Measurements from ENCODE around the gene KCNQ1OT1.

The KCNQ1OT1 gene

DNA sequence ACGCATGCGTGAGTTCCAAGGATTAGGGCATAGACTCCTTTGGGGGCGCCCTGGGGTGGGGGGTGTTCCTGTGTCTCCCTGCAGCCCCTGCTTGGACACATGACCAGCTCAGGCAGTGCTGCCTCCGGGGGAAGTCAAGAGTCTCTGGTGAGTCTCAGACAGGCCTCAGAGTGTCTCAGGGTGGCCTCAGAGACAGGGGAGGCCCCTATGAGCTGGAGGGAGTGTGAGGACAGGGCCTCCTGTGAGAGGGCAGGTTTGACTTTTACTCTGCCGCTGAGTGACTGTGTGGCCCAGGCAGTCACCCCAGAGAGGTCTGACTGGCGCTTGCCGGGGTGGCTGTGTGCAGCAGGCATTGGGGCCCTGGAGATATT, 41.2 kb upstream of the KCNQ1OT1 start:
- no peak for DNase-seq (ENCODE audit: low read depth)
- TF ChIP-seq CTCF (IDR thresholded peaks at IDR 0.05; ENCODE audit: control insufficient read depth, extremely low read depth, insufficient read depth) = no peak

DNA sequence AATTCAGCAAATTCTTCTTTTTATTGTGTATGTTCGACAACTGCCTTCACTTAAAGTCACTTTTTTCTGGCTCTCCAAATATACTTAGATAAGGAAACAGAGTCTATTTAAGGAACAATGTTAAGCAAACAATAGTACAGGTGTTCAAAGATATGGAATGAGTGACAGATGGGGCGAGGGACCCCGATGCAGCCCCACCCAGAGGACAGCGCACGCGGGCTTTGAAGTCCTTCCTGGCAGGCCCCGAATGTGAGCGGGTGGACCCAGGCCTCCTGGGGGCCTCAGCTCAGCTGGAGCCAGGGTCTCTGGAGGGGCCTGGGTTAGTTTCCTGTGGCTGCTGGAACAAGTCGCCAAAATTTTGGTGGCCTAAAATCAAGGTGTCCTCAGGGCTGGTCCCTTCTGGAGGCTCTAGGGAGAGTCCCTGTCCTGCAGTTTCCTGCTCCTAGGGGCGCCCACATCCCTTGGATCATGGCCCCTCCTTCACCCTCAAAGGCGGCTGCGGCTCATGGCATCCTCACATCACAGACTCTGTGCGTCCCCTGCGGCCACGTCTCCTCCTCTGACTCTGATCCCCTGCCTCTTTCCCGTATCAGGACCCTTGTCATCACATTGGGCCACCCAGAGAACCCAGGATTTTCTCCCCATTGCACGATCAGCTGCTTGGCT, 40.6 kb upstream of the KCNQ1OT1 start:
- no peak overlapping the region for H3K4me3 ChIP-seq (ENCODE audit: low read depth, low read length)
- no peak for TF ChIP-seq CTCF (IDR thresholded peaks at IDR 0.05; ENCODE audit: control insufficient read depth, extremely low read depth, insufficient read depth)
- no peak for DNase-seq (ENCODE audit: low read depth)

More for the DNA sequence above, 41.2 kb upstream of the KCNQ1OT1 start:
- no peak overlapping the region for H3K4me3 ChIP-seq (ENCODE audit: low read depth, low read length)

GRCh38 chr11:2739531-2740274, 39.9 kb upstream of the KCNQ1OT1 start:
- DNase-seq (ENCODE audit: low read depth) = no peak
- no peak for TF ChIP-seq CTCF (IDR thresholded peaks at IDR 0.05; ENCODE audit: control insufficient read depth, extremely low read depth, insufficient read depth)
- no peak overlapping the region for H3K4me3 ChIP-seq (ENCODE audit: low read depth, low read length)

GRCh38 chr11:2738551-2739431, 39.0 kb upstream of the KCNQ1OT1 start:
- DNase-seq (ENCODE audit: low read depth) = no peak
- H3K4me3 ChIP-seq (ENCODE audit: low read depth, low read length) = no peak overlapping the region
- no peak for TF ChIP-seq CTCF (IDR thresholded peaks at IDR 0.05; ENCODE audit: control insufficient read depth, extremely low read depth, insufficient read depth)

DNA sequence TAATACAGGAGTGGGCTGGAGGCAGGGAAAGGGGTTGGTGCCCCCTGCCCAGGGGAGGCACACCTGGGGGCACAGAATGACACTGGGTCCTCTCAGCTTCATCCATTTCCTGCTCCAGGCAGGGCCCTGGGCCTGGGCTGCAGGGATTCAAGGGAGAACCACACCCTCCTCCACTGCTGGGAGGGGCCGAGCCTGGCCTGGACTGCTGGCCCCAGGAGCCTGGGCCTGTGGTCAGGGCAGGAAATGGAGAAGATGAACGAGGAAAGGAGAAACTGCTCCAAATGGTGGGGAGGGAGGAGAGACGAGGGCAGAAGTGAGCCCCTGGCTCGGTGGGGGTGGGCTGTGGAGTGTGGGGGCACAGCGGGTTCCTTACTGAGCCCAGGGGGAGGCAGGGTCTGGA, 38.1 kb upstream of the KCNQ1OT1 start:
- no peak for DNase-seq (ENCODE audit: low read depth)
- H3K4me3 ChIP-seq (ENCODE audit: low read depth, low read length) = no peak overlapping the region
- no peak for TF ChIP-seq CTCF (IDR thresholded peaks at IDR 0.05; ENCODE audit: control insufficient read depth, extremely low read depth, insufficient read depth)

- no peak for TF ChIP-seq CTCF (IDR thresholded peaks at IDR 0.05; ENCODE audit: control insufficient read depth, extremely low read depth, insufficient read depth)
- H3K4me3 ChIP-seq (ENCODE audit: low read depth, low read length) = no peak overlapping the region
- no peak for DNase-seq (ENCODE audit: low read depth)
These were observed 37.4 kb upstream of the KCNQ1OT1 start for GRCh38 chr11:2737226-2737590.

Data from LNCaP clone FGC (cell line).